Endometrial microvascular endothelial cells (primary cell): ENCODE results near the gene TAAR1. TPM values are rescaled to one million over a fixed set of nuclear protein-coding genes. Genes with fewer than 3 reads are reported as not detected.
"Not testable (repeated sequence)": the region's sequence is repeated elsewhere in the genome, so short reads cannot be mapped to it uniquely, and the experiment has no call there.

ENCODE experiments used
- in situ Hi-C: cut with HindIII; loops from 2 replicates; pipeline ENCODE4 v1.10.0; 2017; ENCODE audit warnings: low sequenced_read_pairs, low pct_unique_long_range_greater_than_20kb; ENCODE audit errors: inconsistent ontology term
- total RNA-seq: library from RNA; depleted of rRNA; stranded (reverse); fragments of >200 nt; gene quantifications from one replicate; pipeline ENCODE4 v1.2.3, GENCODE V29; 2015; ENCODE audit errors: inconsistent ontology term

Gene TAAR1
- total RNA-seq, 1 donor from 2014 or later: not detected

GRCh38 chr6:132666118-132666517 lies 7.1 kb upstream of the TAAR1 start:
- in situ Hi-C loops: no loop called here

GRCh38 chr6:132664309-132665034 lies 5.5 kb upstream of the TAAR1 start:
- in situ Hi-C loops: no loop called here

- in situ Hi-C loops: no loop called here
These were observed 4.7 kb upstream of the TAAR1 start for GRCh38 chr6:132663661-132664060.

DNA sequence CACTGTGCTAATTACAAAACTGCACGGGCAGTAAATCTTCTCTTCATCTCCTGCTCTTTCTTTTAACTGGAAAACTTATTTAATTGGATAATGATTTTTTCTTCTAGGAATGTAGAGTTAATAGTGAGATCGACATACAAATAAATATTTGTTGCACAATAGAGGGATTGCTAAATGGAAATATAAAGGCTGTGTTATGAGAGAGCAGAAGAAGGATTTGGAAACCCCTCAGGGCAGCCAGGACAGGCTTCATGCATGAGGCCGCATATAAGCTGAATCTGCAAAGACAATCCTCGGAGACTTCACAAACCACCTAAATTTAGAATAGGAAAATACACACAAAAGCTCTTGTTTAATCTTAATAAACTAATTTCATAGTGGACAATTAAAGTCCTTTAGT lies 2.9 kb upstream of the TAAR1 start:
- in situ Hi-C loops: no loop called here

DNA sequence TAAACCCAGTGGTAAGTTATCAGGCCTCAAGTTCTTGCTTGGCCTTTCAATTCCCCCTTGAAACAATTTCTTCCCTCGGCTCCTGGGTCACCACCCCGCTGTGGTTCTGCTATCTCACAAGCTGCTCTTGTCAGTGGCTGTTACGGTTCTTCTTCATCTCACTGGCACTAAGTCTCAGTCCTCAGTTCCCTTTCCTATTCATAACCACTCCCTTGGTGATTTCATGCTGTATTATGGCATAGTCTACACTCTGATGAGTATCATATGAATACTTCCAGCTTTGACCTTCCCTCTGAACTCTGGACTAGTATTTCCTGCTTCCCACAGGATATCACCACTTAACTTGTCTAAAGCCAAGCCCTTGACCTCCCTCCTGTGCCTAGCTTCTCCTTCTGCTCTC lies 7.9 kb downstream of the TAAR1 start:
- in situ Hi-C loops: no loop called here

- in situ Hi-C loops: no loop called here
These were observed 8.6 kb downstream of the TAAR1 start for GRCh38 chr6:132650429-132650828.

DNA sequence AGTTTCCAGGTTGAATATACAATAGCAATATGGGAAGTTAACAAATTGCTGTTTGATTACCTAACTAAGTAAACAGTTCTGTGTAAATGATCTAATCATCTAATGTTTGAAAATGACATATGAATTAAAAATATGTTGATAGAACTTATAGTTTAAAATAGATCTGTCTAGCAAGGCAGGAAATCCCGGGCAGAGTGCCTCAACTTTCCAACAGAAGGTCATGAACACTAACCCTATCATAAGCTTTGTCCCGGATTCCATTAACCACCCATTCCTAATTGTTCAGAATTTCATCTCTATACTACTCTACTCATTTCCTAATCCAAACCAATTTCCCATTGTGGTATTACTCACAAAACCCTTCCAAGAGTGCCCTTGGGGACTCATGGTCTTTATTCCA lies 10.2 kb downstream of the TAAR1 start:
- in situ Hi-C loops: no loop called here

DNA sequence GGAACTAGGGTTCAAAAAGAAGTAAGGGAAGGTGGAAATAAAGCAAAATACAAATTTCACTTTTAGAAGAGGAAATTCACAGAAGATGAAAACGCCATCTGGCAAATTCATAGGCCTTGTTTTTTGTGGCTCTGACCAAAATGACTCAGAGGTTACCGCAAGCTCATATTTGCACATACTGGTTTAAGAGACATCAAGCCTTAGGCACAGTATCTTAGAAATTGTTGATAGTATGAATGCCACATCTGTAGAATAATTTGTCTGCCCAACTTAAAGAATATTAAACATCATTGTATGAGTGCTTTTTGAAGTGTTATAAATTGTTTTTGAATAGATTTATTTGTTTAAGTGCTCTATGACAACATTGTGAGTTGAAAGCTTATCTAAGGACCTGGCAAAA lies 10.6 kb downstream of the TAAR1 start:
- in situ Hi-C loops: no loop called here

GRCh38 chr6:132643547-132643946 lies 15.4 kb downstream of the TAAR1 start:
- in situ Hi-C loops: no loop called here

DNA sequence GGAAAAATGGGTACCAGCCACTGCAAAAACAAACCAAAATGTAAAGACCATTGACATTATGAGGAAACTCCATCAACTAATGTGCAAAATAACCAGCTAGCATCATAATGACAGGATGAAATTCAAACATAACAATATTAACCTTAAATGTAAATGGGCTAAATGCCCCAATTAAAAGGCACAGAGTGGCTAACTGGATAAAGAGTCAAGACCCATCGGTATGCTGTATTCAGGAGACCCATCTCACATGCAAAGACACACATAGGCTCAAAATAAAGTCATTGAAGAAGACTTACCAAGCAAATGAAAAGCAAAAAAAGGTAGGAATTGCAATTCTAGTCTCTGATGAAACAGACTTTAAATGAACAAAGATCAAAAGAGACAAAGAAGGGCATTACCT lies 21.8 kb downstream of the TAAR1 start:
- in situ Hi-C loops: not testable (repeated sequence)

GRCh38 chr6:132635906-132636305 lies 23.1 kb downstream of the TAAR1 start:
- in situ Hi-C loops: not testable (repeated sequence)

DNA sequence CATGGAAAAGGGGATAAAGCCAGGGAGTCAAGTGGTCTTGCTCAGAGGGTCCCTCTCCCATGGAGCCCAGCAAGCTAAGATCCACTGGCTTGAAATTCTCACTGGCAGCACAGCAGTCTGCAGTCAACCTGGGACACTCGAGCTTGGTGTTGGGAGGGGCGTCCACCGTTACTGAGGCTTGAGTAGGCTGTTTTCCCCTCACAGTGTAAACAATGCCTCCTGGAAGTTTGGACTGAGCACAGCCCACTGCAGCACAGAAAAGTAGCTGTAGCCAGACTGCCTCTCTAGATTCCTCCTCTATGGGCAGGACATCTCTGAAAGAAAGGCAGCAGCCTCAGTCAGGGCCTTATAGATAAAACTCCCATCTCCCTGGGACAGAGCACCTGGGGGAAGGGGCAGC lies 23.7 kb downstream of the TAAR1 start:
- in situ Hi-C loops: not testable (repeated sequence)

DNA sequence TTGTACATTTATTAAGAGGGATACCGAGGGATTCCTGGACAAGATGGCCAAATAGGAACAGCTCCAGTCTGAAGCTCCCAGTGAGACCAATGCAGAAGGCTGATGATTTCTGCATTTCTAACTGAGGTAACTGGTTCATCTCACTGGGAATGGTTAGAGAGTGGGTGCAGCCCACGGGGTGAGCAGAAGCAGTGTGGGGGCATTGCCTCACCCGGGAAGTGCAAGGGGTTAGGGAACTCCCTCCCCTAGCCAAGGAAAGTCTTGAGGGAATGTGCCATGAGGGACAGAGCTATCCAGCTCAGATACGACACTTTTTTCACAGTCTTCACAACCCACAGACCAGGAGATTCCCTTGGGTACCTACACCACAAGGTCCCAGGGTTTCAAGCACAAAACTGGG lies 24.2 kb downstream of the TAAR1 start:
- in situ Hi-C loops: no loop called here

DNA sequence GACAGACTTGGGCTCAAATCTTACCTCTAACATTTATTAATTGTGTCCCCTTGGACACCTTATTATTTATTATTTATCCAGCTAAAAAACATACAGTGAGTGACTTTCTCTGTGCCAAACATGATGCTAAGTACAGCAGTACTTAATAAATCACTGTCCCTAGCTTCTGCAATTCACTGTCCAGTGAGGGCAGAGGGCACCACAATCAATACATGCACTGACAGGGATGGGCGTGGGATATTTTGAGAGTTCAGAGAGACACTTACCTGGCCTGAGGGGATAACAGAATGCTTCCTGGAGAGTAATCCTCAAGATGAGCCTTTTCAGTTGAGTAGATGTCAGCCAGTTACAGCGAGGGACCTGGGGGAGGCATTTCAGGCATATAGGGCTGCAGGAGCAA lies 25.6 kb downstream of the TAAR1 start:
- in situ Hi-C loops: no loop called here

DNA sequence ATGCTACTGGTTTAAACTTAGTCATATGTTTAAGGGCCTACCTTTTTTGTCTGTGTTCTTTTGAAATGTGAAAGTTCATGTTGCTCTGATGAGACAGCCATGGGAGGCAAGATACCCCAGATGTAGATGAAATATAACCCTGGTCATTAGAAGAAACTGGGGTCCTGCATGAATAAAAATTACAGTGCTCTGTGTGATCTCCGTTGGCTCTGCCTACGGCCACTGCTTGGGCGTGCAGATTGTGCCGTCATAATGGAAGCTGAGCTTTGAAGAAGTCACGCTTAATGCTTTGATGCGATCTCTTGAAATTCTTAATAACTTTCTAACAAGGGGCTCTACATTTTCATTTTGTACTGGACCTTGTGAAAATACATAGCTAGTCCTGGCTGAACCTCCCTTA lies 34.8 kb downstream of the TAAR1 start, which contains the start of gene TAAR2:
TAAR2 (minus strand) TSS at position 101 of the 400 bp plus-strand sequence; CDS start at position 101, 0 bp downstream.
- in situ Hi-C loops: no loop called here

DNA sequence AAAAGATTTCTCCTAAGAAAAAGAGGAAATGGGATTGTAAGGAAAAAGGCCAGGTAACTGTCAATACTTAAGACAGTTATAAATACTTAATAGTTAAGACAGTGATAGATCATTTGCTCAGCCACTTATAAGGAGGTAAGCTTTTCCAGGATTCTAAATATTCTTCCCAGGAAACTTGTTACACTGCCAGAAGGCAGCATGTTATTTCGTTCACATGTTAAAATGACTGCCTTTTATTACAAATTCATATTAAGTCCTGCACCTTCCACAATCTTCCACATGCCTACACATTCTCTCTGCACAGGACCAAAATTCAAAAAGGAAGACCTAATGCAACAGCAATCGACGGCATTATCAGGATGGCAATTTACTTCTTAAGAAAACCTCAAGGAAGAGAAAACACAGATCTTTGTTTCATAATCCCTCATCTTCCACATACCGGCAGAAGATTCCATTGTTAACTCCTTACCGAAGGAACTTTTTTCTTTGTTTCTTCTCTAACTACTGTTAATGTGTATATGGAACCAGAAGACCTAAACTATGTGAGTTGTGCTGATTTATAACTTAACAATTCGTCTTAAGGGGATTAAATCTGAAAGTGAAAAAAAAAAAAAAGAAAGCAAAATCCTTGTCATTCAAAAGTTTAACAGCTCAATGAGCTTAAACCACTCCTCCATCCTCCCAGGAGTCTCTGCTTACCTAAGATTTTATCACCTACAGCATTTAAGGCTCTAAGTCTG lies 35.7 kb downstream of the TAAR1 start:
- in situ Hi-C loops: no loop called here

GRCh38 chr6:132616677-132617076 lies 42.3 kb downstream of the TAAR1 start:
- in situ Hi-C loops: no loop called here

DNA sequence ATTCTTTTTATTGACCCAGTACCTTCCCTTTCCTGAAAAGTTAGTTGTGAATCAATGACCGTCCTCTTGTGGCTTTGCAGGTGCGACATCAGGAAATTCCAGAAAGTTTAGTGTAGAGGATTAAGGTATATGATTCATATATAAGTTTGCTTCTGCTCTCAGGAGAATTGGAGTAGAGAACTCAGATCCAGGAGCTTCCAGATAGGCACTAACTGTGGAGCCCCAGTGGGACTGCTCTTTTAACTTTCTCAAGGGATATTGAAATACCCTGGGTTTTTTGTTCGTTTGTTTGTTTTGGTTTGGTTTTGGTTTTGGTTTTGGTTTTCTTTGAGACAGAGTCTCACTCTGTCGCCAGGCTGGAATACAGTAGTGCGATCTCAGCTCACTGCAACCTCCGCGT lies 44.4 kb downstream of the TAAR1 start:
- in situ Hi-C loops: no loop called here

DNA sequence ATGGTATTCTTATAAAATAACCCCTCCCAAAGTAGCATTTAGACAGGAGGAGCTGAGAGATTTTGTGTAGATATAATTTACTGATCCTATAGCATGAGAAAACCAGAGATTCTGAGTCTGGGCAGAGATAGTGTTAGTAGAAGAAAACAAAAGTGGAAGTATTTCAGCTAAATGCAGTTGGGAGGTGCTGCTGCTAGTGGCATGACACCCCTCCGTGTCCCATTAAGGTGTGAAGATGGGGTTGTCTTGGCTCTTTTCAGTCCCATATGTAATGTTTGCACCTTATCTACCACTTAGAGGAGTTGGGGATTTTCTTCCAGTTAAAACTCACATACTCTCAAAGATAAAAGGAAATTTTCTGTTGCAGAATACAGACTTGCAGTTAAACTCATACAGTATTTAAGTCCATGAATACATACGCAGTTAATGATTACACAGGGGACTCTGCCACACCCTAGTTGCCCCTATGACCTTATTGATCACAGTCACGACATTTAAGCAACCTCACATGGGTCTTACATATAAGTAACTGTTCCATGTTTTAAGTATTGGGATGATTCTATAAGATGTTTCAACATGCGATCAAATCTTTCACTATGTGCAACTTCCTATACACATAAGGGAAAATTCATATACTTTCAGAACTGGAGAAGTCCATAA lies 46.4 kb downstream of the TAAR1 start:
- in situ Hi-C loops: no loop called here

DNA sequence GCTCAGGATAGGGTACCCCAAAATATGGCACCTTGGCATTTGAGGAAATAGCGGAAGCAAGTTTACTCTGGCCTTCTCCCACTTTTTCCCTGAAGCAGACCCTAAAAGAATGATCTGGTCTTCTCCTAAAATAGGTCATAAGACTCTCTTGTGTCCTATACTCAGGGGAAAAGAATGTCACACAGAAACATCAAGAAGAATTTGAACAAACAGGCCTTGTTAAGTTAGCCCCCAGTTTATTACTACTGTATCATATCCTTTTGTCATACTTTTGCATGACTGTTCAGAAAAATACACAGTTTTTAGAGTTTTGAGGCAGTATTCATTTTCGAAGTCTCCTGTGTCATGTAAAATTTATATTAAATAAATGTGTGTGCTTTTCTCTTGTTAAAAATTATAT lies 47.4 kb downstream of the TAAR1 start:
- in situ Hi-C loops: no loop called here
